ENCODE results near the gene KYNU.

Gene KYNU

DNA sequence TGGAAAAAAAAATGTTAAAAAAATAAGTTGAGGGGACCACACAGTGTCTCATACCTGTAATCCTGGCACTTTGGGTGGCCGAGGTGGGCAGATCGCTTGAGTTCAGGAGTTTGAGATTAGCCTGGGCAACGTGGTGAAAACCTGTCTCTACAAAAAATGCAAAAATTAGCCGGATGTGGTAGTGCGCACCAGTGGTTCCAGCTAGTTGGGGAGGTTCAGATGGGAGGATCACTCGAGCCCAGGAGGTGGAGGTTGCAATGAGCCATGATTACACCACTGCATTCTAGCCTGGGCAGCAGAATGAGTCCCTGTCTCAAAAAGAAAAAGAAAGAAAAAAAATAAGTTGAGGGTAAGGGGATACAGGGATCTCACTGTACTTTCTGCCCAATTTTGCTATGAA lies 6.1 kb upstream of the KYNU start:
- H3K4me3 ChIP-seq (ENCODE audit: low read length): no peak overlapping the region
- H3K27ac ChIP-seq (ENCODE audit: low read depth, low read length): no peak overlapping the region
- no peak overlapping the region for H3K9ac ChIP-seq (ENCODE audit: low read depth, low read length)
- H3K9me3 ChIP-seq (ENCODE audit: insufficient read depth, low read depth, low read length): no peaks in the 10 kb centered on the region
- WGBS: 96% methylated on average over 6 of the region's 6 CpGs
- no peaks in the 10 kb centered on the region for H3K4me1 ChIP-seq (ENCODE audit: insufficient read depth, low read length)
- H3K36me3 ChIP-seq (ENCODE audit: insufficient read depth, low read length): no peaks in the 10 kb centered on the region
- no peaks in the 10 kb centered on the region for H3K27me3 ChIP-seq (ENCODE audit: insufficient read depth, low read length)

DNA sequence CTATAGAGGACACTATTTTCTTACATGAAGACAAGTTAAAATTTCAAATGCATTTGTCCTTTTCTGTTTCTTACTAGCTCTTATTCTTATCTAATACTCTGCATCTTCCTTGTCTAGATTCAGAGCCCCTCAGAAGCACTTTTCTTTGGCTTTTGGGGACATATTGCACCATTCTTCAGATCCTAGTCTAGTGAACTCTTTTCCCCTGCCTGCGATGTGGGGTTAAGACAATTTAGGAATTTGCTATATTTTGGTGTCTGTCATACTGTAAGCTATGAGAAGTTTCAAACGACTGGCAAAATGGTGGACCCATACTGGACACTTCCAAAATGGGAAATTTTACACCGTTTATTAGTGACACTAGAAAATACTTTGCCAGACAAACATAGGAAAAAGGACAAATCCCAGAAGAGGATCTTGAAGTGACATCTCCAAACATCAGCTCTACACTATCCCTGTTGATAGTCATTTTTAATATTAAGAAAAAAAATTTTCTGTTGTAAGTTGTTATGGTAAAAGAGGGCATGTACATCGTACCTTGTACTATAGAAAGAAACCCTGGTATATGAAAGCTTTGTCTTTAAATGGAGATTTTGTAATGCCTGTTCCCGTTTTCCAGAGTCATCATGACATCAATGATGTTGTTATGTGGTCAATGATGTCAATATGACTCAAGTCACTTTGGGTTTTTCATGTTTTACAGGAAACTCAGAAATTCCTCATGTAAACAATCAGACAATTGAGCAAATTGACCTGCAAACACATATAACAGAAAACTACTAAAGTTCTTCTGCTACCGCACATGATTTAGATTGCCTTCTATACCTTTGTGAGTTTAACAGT lies 4.4 kb upstream of the KYNU start:
- Histone ChIP-seq H3K4me1 (ENCODE audit: insufficient read depth, low read length) (no peaks in the 10 kb centered on the region), H3K27ac (ENCODE audit: low read depth, low read length) (no peak overlapping the region)

DNA sequence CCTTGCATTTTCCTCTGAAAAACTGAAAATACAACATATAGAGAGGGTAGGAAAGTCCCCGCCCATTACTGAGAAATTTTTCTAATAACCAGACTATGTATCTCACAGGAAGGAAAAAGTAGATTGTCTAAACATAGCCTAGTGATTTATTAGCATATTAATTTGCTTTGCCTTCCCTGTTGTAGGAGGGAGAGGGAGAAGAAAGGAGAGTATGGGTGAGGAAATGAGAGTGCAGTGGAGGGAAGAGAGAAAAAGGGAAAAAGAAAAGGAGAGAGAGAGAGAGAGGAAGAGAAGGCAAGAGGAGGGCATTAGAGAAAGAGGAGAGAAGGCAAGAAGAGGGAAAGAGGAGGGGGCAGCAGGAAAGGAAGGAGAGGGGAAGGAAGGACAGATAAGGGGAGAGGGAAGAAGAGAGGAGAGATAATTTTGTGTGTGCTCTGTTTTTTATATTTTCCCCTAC lies 3.6 kb upstream of the KYNU start:
- no peaks in the 10 kb centered on the region for H3K36me3 ChIP-seq (ENCODE audit: insufficient read depth, low read length)
- H3K27me3 ChIP-seq (ENCODE audit: insufficient read depth, low read length): no peaks in the 10 kb centered on the region
- H3K9ac ChIP-seq (ENCODE audit: low read depth, low read length): no peak overlapping the region
- no peak overlapping the region for H3K27ac ChIP-seq (ENCODE audit: low read depth, low read length)
- no CpG with 5 or more reads among the region's 1 CpG for WGBS
- H3K4me1 ChIP-seq (ENCODE audit: insufficient read depth, low read length): no peaks in the 10 kb centered on the region
- H3K9me3 ChIP-seq (ENCODE audit: insufficient read depth, low read depth, low read length): no peaks in the 10 kb centered on the region
- no peak overlapping the region for H3K4me3 ChIP-seq (ENCODE audit: low read length)

More for the DNA sequence above, 4.4 kb upstream of the KYNU start:
- H3K36me3 ChIP-seq (ENCODE audit: insufficient read depth, low read length): no peaks in the 10 kb centered on the region
- H3K27me3 ChIP-seq (ENCODE audit: insufficient read depth, low read length): no peaks in the 10 kb centered on the region
- no peak overlapping the region for H3K4me3 ChIP-seq (ENCODE audit: low read length)
- H3K9ac ChIP-seq (ENCODE audit: low read depth, low read length): no peak overlapping the region
- H3K9me3 ChIP-seq (ENCODE audit: insufficient read depth, low read depth, low read length): no peaks in the 10 kb centered on the region
- WGBS: 93% methylated on average over 5 of the region's 6 CpGs

DNA sequence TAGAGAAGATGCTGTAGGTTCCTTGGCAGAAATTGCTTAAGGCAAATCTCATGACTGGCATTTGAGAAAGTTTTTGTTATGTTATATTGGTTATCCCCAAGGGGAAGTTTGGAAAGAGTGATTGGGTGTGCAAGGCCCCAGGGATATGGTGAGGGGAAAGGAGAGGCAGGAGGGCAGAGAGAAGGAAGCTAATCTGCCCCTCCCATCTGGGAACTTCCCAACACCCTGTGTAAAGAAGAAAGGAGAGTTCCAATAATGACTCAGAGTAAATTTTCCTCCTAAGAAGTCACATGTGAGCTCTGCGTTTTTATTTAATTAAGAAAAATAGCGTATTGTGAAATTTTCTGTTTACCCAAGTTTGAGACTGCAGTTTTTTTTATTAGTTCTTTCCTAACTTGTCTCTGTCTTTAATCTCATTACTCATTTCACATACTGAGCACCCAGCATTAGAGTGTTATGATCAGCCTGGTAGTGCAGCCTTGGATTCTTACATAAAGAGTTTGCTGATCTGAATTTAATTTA lies 3.1 kb upstream of the KYNU start:
- Histone ChIP-seq H3K27ac (ENCODE audit: low read depth, low read length) (no peak overlapping the region), H3K9ac (ENCODE audit: low read depth, low read length) (no peak overlapping the region), H3K4me3 (ENCODE audit: low read length) (no peak overlapping the region), H3K36me3 (ENCODE audit: insufficient read depth, low read length) (no peaks in the 10 kb centered on the region), H3K9me3 (ENCODE audit: insufficient read depth, low read depth, low read length) (no peaks in the 10 kb centered on the region), H3K4me1 (ENCODE audit: insufficient read depth, low read length) (no peaks in the 10 kb centered on the region), H3K27me3 (ENCODE audit: insufficient read depth, low read length) (no peaks in the 10 kb centered on the region)
- 100% methylated on average over 2 of the region's 2 CpGs for WGBS

DNA sequence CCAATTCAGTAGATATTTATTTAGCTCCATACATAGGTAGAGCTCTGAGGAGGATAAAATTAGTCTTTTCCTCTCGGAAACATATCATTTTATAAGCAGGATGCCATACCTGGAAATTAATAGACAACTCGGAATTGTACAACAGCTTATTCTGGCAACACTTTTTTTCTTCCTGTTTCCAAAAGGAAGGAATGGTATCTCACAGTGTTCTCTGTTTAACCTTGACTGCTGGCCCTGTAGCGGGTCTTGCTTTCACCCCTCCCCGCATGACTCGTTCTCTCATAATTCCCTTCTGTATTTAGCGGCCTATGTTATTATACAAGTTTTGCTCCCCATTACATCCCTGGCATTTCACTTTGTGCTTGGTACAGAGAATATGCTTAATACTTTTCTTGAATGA lies 2.5 kb upstream of the KYNU start:
- H3K9ac ChIP-seq (ENCODE audit: low read depth, low read length): no peak overlapping the region
- 95% methylated on average over 6 of the region's 6 CpGs for WGBS
- H3K36me3 ChIP-seq (ENCODE audit: insufficient read depth, low read length): no peaks in the 10 kb centered on the region
- no peaks in the 10 kb centered on the region for H3K4me1 ChIP-seq (ENCODE audit: insufficient read depth, low read length)
- H3K27ac ChIP-seq (ENCODE audit: low read depth, low read length): no peak overlapping the region
- no peak overlapping the region for H3K4me3 ChIP-seq (ENCODE audit: low read length)
- H3K27me3 ChIP-seq (ENCODE audit: insufficient read depth, low read length): no peaks in the 10 kb centered on the region
- H3K9me3 ChIP-seq (ENCODE audit: insufficient read depth, low read depth, low read length): no peaks in the 10 kb centered on the region

DNA sequence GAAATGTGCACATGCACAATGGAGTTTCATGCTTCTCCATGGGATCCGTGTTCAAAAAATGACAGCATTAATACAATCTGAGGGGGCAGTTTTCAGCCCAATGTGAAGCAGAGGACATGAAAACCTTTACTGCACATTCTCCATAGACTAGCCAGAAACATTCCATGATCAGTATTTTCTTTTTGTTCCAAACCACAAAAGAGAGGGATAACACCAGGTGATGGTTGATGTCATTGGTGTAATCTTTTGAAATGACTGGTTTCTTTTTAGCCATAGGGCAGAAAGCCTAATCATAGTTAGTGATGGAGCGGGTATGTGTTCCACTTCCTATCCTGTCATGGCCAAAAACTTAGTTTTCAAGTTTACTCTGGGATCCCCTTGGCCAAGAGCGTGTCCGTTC lies 1.8 kb upstream of the KYNU start:
- Histone ChIP-seq H3K4me3 (ENCODE audit: low read length) (no peak overlapping the region), H3K9me3 (ENCODE audit: insufficient read depth, low read depth, low read length) (no peaks in the 10 kb centered on the region), H3K27me3 (ENCODE audit: insufficient read depth, low read length) (no peaks in the 10 kb centered on the region), H3K36me3 (ENCODE audit: insufficient read depth, low read length) (no peaks in the 10 kb centered on the region), H3K9ac (ENCODE audit: low read depth, low read length) (no peak overlapping the region), H3K4me1 (ENCODE audit: insufficient read depth, low read length) (no peaks in the 10 kb centered on the region), H3K27ac (ENCODE audit: low read depth, low read length) (no peak overlapping the region)
- WGBS: 93% methylated on average over 2 of the region's 4 CpGs

DNA sequence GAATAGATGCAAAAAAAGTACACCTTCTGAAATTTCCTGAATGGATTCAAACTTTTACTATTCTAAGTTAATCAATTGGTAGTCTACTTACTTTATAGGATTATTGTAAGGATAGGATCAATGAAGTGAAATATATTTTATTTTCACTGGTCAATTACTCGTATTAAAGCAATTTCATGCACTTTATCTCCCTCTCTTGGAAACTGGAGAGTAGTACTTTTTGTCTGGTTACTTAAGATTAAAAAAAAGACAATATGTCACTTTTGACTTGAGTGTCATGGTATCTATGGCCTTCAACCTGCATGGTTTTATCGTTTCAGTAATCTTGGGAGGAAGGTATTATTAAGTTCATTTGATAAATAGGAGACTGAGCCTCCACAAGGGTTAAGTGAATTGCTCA lies 1.0 kb upstream of the KYNU start:
- no peaks in the 10 kb centered on the region for H3K36me3 ChIP-seq (ENCODE audit: insufficient read depth, low read length)
- 93% methylated on average over 1 of the region's 2 CpGs for WGBS
- no peaks in the 10 kb centered on the region for H3K4me1 ChIP-seq (ENCODE audit: insufficient read depth, low read length)
- no peak overlapping the region for H3K4me3 ChIP-seq (ENCODE audit: low read length)
- H3K9ac ChIP-seq (ENCODE audit: low read depth, low read length): no peak overlapping the region
- no peaks in the 10 kb centered on the region for H3K27me3 ChIP-seq (ENCODE audit: insufficient read depth, low read length)
- no peaks in the 10 kb centered on the region for H3K9me3 ChIP-seq (ENCODE audit: insufficient read depth, low read depth, low read length)
- H3K27ac ChIP-seq (ENCODE audit: low read depth, low read length): no peak overlapping the region

DNA sequence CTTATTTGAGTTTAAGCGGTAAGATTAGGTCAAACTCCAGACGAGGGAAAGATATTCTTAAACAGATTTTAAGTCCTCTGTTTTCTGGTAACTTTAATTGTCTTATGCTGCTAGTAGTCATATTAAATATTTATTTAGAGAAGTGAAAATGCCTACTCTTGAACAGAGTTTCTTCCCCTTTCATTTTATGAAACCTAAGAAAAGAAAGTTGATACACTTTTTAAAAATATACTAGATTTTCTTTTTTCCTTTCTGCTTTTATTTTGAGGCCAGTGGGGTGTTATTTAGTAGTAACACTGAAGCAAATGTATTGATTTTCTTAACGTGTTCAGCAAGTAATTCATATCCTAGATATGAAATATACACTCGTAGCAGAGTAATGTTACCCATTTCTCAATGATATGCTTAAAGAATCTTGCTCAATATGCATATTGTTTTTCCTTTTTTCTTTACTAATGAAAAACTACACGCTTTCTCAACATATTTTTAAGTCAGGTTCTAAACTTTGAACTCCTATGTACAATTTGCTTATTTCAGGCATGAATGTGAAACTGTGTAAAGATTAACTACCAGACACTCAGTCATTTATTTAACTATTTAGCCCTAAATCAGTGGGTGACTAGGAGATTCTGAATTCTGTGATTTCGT lies 691 bp downstream of the KYNU start:
- no peak overlapping the region for H3K27ac ChIP-seq (ENCODE audit: low read depth, low read length)
- no peak overlapping the region for H3K9ac ChIP-seq (ENCODE audit: low read depth, low read length)
- H3K27me3 ChIP-seq (ENCODE audit: insufficient read depth, low read length): no peaks in the 10 kb centered on the region
- no peaks in the 10 kb centered on the region for H3K36me3 ChIP-seq (ENCODE audit: insufficient read depth, low read length)
- no peaks in the 10 kb centered on the region for H3K4me1 ChIP-seq (ENCODE audit: insufficient read depth, low read length)
- no peaks in the 10 kb centered on the region for H3K9me3 ChIP-seq (ENCODE audit: insufficient read depth, low read depth, low read length)
- 94% methylated on average over 4 of the region's 6 CpGs for WGBS
- no peak overlapping the region for H3K4me3 ChIP-seq (ENCODE audit: low read length)

DNA sequence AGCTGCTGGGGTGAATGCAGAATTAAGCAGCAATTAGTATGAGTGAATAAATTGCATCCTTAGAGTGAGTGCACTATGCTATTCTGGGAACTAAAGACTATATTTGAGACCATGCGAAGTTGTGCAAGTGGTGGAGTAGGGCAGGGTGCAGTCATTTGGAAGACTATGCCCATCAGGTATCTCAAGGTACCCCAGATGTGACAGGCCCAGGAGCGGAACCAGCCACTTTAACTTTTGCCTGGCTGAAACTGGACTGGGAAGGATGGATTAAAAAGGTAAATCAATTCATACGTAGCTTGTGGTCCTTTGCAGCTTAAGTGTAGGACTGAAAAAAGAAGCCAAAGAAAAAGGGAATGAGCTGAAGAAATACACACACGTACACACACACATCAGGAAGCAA lies 1.7 kb downstream of the KYNU start:
- no peak overlapping the region for H3K9ac ChIP-seq (ENCODE audit: low read depth, low read length)
- no peaks in the 10 kb centered on the region for H3K4me1 ChIP-seq (ENCODE audit: insufficient read depth, low read length)
- H3K9me3 ChIP-seq (ENCODE audit: insufficient read depth, low read depth, low read length): no peaks in the 10 kb centered on the region
- H3K4me3 ChIP-seq (ENCODE audit: low read length): no peak overlapping the region
- no peaks in the 10 kb centered on the region for H3K36me3 ChIP-seq (ENCODE audit: insufficient read depth, low read length)
- WGBS: 92% methylated on average over 4 of the region's 4 CpGs
- no peak overlapping the region for H3K27ac ChIP-seq (ENCODE audit: low read depth, low read length)
- no peaks in the 10 kb centered on the region for H3K27me3 ChIP-seq (ENCODE audit: insufficient read depth, low read length)

DNA sequence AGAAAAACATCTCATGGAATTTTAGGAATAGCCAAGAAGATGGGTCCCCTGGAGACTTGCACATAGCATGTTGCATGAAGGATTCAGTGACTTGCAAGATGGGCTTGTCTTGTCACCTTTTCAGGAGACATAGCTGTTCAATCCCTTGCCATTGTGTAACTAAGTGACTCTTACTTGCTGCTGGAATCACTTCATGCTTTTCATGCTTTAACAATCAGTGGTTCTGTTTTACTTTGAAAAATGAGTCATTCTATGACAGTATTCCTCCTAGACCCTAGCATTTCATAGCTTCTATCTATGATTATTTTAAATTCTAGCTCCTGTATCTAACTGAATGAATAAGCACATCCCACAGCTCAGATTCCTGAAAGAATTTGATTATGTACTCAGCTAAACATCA lies 2.8 kb downstream of the KYNU start:
- no peak overlapping the region for H3K9ac ChIP-seq (ENCODE audit: low read depth, low read length)
- H3K27ac ChIP-seq (ENCODE audit: low read depth, low read length): no peak overlapping the region
- H3K27me3 ChIP-seq (ENCODE audit: insufficient read depth, low read length): no peaks in the 10 kb centered on the region
- H3K4me1 ChIP-seq (ENCODE audit: insufficient read depth, low read length): no peaks in the 10 kb centered on the region
- no peaks in the 10 kb centered on the region for H3K9me3 ChIP-seq (ENCODE audit: insufficient read depth, low read depth, low read length)
- H3K4me3 ChIP-seq (ENCODE audit: low read length): no peak overlapping the region
- no peaks in the 10 kb centered on the region for H3K36me3 ChIP-seq (ENCODE audit: insufficient read depth, low read length)

DNA sequence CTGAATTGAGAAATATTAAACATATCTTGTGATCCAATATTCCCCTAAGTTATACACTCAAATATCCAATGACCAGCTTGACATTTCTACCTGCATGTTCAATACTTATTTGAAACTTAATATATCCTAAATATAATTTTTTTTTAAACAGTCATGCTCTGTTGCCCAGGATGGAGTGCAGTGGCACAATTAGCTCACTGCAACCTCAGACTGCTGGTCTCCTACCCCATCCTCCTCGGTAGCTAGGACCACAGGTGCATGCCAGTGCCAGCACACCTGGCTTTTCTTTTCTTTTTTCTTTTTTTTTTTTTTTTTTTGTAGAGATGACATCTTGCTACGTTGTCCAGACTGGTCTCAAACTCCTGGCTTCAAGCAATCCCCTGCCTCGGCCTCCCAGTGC lies 4.2 kb downstream of the KYNU start:
- H3K27ac ChIP-seq (ENCODE audit: low read depth, low read length): no peak overlapping the region
- no peaks in the 10 kb centered on the region for H3K4me1 ChIP-seq (ENCODE audit: insufficient read depth, low read length)
- H3K27me3 ChIP-seq (ENCODE audit: insufficient read depth, low read length): no peaks in the 10 kb centered on the region
- 93% methylated on average over 3 of the region's 3 CpGs for WGBS
- H3K36me3 ChIP-seq (ENCODE audit: insufficient read depth, low read length): no peaks in the 10 kb centered on the region
- no peaks in the 10 kb centered on the region for H3K9me3 ChIP-seq (ENCODE audit: insufficient read depth, low read depth, low read length)
- H3K9ac ChIP-seq (ENCODE audit: low read depth, low read length): no peak overlapping the region
- H3K4me3 ChIP-seq (ENCODE audit: low read length): no peak overlapping the region

All from HUES64 (cell line).